ENCODE data around the gene KSR2.

- TF ChIP-seq CTCF (IDR thresholded peaks at IDR 0.05; ENCODE audit: low read length) (no peak), EZH2 (IDR thresholded peaks at IDR 0.05; ENCODE audit: borderline replicate concordance, low read length) (no peak)
Measured at GRCh38 chr12:117417004-117417403, 551.8 kb downstream of the KSR2 start.
